ENCODE data around the gene SS18L1.

SS18L1 gene

GRCh38 chr20:62186096-62186426 is 42.5 kb downstream of the SS18L1 start:
- CTCF ChIA-PET, result no interaction called here
- TF ChIP-seq, protein P1, sequence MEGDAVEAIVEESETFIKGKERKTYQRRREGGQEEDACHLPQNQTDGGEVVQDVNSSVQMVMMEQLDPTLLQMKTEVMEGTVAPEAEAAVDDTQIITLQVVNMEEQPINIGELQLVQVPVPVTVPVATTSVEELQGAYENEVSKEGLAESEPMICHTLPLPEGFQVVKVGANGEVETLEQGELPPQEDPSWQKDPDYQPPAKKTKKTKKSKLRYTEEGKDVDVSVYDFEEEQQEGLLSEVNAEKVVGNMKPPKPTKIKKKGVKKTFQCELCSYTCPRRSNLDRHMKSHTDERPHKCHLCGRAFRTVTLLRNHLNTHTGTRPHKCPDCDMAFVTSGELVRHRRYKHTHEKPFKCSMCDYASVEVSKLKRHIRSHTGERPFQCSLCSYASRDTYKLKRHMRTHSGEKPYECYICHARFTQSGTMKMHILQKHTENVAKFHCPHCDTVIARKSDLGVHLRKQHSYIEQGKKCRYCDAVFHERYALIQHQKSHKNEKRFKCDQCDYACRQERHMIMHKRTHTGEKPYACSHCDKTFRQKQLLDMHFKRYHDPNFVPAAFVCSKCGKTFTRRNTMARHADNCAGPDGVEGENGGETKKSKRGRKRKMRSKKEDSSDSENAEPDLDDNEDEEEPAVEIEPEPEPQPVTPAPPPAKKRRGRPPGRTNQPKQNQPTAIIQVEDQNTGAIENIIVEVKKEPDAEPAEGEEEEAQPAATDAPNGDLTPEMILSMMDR (IDR thresholded peaks at IDR 0.05; ENCODE audit: insufficient read depth, low read length, missing control alignments), result no peak
- no peak for DNase-seq (ENCODE audit: low read depth, low spot score)
- POLR2A ChIA-PET, result no interaction called here
- no peak overlapping the region for H3K4me3 ChIP-seq (ENCODE audit: low read depth, low read length)

GRCh38 chr20:62186887-62187866 is 43.6 kb downstream of the SS18L1 start:
- no peak for DNase-seq (ENCODE audit: low read depth, low spot score)
- no peak overlapping the region for H3K4me3 ChIP-seq (ENCODE audit: low read depth, low read length)

DNA sequence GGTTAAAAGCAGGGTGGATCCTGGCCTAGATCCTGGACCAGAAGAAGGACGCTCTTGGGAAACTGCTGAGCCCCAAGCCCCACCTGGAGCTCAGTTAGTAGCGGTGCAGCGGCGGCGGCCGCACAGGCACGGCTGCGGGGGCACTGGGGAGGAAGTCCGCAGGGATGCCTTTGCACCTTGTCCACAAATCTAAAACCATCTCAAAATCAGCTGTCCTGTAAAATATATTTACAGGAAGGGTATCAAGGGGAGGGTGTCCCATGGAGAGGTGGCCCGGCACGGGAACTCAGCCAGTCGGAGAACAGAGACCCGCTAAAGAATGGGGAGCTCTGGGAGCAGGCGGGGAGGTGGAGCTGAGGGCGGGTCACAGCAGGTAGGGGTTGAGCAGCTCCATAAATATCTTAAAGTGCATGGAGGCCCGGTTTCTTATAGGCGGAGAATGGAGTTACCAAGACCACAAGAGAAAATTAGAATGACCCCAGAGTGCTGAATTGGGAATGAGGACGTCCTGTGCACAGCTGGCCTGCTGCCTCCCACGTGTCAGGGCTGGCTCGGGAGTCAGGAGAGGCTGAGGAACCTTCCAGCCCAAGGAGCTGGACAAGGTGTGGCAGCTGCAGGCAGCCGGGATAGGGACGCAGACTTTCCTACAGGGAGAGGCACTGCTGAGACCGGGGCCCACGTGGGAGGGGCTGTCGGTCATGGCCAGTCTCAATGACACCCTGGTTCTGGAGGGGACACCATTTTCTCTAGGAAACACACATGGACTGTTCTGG is 47.3 kb downstream of the SS18L1 start:
- ChIA-PET POLR2A (no interaction called here), CTCF (no interaction called here)
- H3K4me3 ChIP-seq (ENCODE audit: low read depth, low read length), result no peak overlapping the region
- no peak for DNase-seq (ENCODE audit: low read depth, low spot score)
- TF ChIP-seq, protein P1 (IDR thresholded peaks at IDR 0.05; ENCODE audit: insufficient read depth, low read length, missing control alignments), result no peak

More at GRCh38 chr20:62186887-62187866, 43.6 kb downstream of the SS18L1 start:
- ChIA-PET CTCF (interaction anchor here (1.1 to 1.5 kb wide), 2 partner anchors 30 to 53 kb away, joined by 3 read pairs; no protein-coding TSS in a partner anchor), POLR2A (no interaction called here)
- TF ChIP-seq, protein P1 (IDR thresholded peaks at IDR 0.05; ENCODE audit: insufficient read depth, low read length, missing control alignments), result no peak

- CTCF ChIA-PET, result no interaction called here
- DNase-seq (ENCODE audit: low read depth, low spot score), result no peak
- TF ChIP-seq, protein P1 (IDR thresholded peaks at IDR 0.05; ENCODE audit: insufficient read depth, low read length, missing control alignments), result no peak
- POLR2A ChIA-PET, result no interaction called here
- no peak overlapping the region for H3K4me3 ChIP-seq (ENCODE audit: low read depth, low read length)
Measured at GRCh38 chr20:62191781-62192559, 48.4 kb downstream of the SS18L1 start.

DNA sequence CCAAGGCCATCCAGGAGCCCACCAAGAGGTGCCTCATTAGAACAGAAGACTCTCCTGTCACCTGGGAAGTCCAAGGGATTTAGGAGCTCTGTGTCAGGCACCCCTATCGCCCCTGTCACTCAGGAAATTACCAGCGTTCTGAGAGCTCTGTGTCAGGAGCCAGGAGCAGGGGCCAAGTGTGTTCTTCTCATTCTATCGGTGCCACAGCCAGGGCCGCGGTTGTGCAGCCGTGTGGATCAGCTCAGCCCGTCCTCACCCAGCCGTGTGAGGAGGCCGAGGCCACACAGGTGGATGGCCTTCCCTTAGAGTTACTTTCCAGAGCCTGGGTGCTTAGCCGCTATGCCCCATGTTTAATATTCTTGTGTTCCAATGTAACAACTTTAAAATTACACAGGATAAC is 49.1 kb downstream of the SS18L1 start:
- CTCF ChIA-PET, result no interaction called here

More for the DNA sequence above, 49.1 kb downstream of the SS18L1 start:
- no peak overlapping the region for H3K4me3 ChIP-seq (ENCODE audit: low read depth, low read length)
- DNase-seq (ENCODE audit: low read depth, low spot score), result no peak
- TF ChIP-seq, protein P1 (IDR thresholded peaks at IDR 0.05; ENCODE audit: insufficient read depth, low read length, missing control alignments), result no peak
- POLR2A ChIA-PET, result no interaction called here

Data from AG04449 (cell line).